Retinal pigment epithelial cell (primary cell): ENCODE results near the gene LBR.

Source experiments
- DNase-seq: peaks from one replicate; pipeline ENCODE4 v3.0.0-alpha.2; 2010; ENCODE audit warnings: low read depth
- H3K4me3 ChIP-seq: 2 replicates; pipeline ENCODE4 v1.5.1; 2011; ENCODE audit warnings: mild to moderate bottlenecking, low read length, control low read depth, moderate library complexity
- CTCF ChIP-seq: conservative IDR thresholded peaks from 2 replicates; pipeline ENCODE4 v1.5.1; 2011; ENCODE audit warnings: low read depth, low read length, control low read depth, inconsistent platforms

The LBR gene

GRCh38 chr1:225428881-225429455, 1.1 kb upstream of the LBR start:
- no peak for DNase-seq
- TF ChIP-seq CTCF = no peak
- peak overlapping the region; percentile 69 for H3K4me3 ChIP-seq

GRCh38 chr1:225428068-225428880, 436 bp upstream of the LBR start:
- peak; percentile 57 for DNase-seq
- peak overlapping the region; percentile 69 for H3K4me3 ChIP-seq
- no peak for TF ChIP-seq CTCF

- no peak for TF ChIP-seq CTCF
- H3K4me3 ChIP-seq = peak overlapping the region; percentile 69
- no peak for DNase-seq
Measured at GRCh38 chr1:225426395-225427234, 1.2 kb downstream of the LBR start.

GRCh38 chr1:225425201-225425786, 2.5 kb downstream of the LBR start:
- no peak for TF ChIP-seq CTCF
- no peak for DNase-seq
- H3K4me3 ChIP-seq = peak overlapping the region; percentile 31

- peak overlapping the region; percentile 31 for H3K4me3 ChIP-seq
- DNase-seq = peak; percentile 80
- no peak for TF ChIP-seq CTCF
Measured at GRCh38 chr1:225424562-225425200, 3.2 kb downstream of the LBR start.

GRCh38 chr1:225423518-225423855, 4.4 kb downstream of the LBR start:
- no peak overlapping the region for H3K4me3 ChIP-seq
- no peak for TF ChIP-seq CTCF
- no peak for DNase-seq
